Small intestine (tissue), 7 donors: ENCODE data around the gene TEX264. TPM values are rescaled to one million over a fixed set of nuclear protein-coding genes. Genes with fewer than 3 reads are reported as not detected.

Source experiments
- DNase-seq, 2 donors: peaks; one replicate each; pipeline versions ENCODE4 v3.0.0 to v3.0.0-alpha.2; 2013
- FAIRE-seq: peaks from 2 replicates; lab custom pipeline; 2012; peaks lifted over from hg19 to GRCh38; lab: Jason Lieb, UNC
- H3K27ac ChIP-seq, 3 donors: one replicate each; pipeline ENCODE4 v1.5.1; 2013; ENCODE audit warnings: low read length in 2 of 3, mild to moderate bottlenecking in 2 of 3, control low read depth in 1 of 3, inconsistent platforms in 1 of 3, low read depth in 1 of 3, moderate library complexity in 1 of 3
- H3K27me3 ChIP-seq, 3 donors: one replicate each; pipeline ENCODE4 v1.6.1; 2013; ENCODE audit warnings: low read length in 3 of 3, inconsistent platforms in 1 of 3; ENCODE audit not compliant: control insufficient read depth in 3 of 3, insufficient read depth in 3 of 3
- H3K36me3 ChIP-seq, 3 donors: one replicate each; pipeline ENCODE4 v1.6.1; 2013; ENCODE audit warnings: low read length in 3 of 3, inconsistent platforms in 1 of 3, low read depth in 1 of 3, mild to moderate bottlenecking in 1 of 3, moderate library complexity in 1 of 3; ENCODE audit not compliant: control insufficient read depth in 3 of 3, insufficient read depth in 2 of 3
- H3K4me1 ChIP-seq, 3 donors: one replicate each; pipeline ENCODE4 v1.6.1; 2013; ENCODE audit warnings: low read length in 2 of 3, inconsistent platforms in 1 of 3, low read depth in 1 of 3, mild to moderate bottlenecking in 1 of 3, moderate library complexity in 1 of 3; ENCODE audit not compliant: control insufficient read depth in 3 of 3, insufficient read depth in 2 of 3
- H3K4me3 ChIP-seq, 3 donors: one replicate each; pipeline ENCODE4 v1.5.1; 2013; ENCODE audit warnings: low read length in 3 of 3, control low read depth in 1 of 3, inconsistent platforms in 1 of 3, low read depth in 1 of 3, mild to moderate bottlenecking in 1 of 3, moderate library complexity in 1 of 3
- H3K9me3 ChIP-seq, 2 donors: one replicate each; pipeline ENCODE4 v1.6.1; 2013; ENCODE audit warnings: low read depth in 1 of 2, low read length in 1 of 2; ENCODE audit not compliant: control insufficient read depth in 2 of 2, insufficient read depth in 1 of 2
- WGBS, 3 donors: extraction: QIAGEN DNeasy Blood & Tissue Kit; methylation state at CpG; one replicate each; pipeline ENCODE4 v1.1.7; 2013; 5-methylcytosine and 5-hydroxymethylcytosine counted together
- polyA plus RNA-seq, 4 donors: library from polyadenylated mRNA; stranded (reverse) in 3 of 4; unstranded in 1 of 4; fragments of 200-250 nt in 3 of 4; fragments of 120-200 nt in 1 of 4; gene quantifications; one replicate each; pipeline versions ENCODE4 v1.2.1 to v1.2.3, GENCODE V29; 2013
- donor health status: healthy with polysubstance abuse.
- donor health status: control.
- donor health status: control.
- donor health status: Bipolar disorder and iron deficiency.
- donor health status: healthy.

TEX264 gene
- polyA plus RNA-seq, 4 donors: 56.0 to 85.7 (median 67.3) TPM

DNA sequence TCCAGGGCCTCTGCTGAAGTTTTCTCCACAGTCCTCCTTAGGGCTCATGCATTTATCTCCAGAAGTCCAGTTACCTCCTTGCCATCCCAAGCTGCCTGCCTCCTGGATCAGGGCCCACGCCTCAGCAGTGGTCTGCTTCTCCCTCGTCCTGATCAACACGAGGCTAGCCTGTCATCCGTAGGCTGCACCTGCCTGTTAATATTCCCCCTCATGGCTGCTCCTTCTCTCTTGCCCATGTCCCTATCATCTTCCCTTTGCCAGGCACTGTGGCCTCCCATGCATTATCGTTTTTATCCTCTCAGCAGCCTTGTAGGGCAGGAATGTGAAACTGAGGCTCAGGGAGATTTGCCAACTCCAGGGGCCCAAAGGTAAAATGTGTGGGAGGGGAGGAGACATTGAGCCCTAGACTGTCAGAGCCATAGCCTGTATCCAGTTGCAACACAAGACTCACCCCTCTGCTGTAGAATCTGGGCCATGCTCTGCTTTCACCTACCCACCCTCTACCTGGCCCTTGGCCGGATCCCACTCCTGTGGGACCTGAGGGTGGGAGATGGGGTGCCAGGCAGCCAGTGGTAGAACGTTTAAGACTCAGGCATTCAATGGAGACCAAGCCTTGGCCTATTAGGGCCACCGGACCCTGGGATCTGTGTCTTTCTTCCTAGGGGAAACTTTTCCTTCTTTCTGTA is 40.4 kb downstream of the TEX264 start:
- no peaks in the 10 kb centered on the region for H3K36me3 ChIP-seq
- no peak overlapping the region for H3K27ac ChIP-seq
- FAIRE-seq (no peak), DNase-seq (no peak)
- no peaks in the 10 kb centered on the region for H3K9me3 ChIP-seq
- peaks cover 0 to 18% (median 0%) of the 10 kb centered on the region in 3 donors for H3K27me3 ChIP-seq
- peaks cover 0 to 8% (median 0%) of the 10 kb centered on the region in 3 donors for H3K4me1 ChIP-seq
- no peak overlapping the region for H3K4me3 ChIP-seq
- 79 to 81% (median 79%) methylated on average over 8 of the region's 8 CpGs for WGBS, 3 donors

- DNase-seq (no peak), FAIRE-seq (no peak)
- no peaks in the 10 kb centered on the region for H3K9me3 ChIP-seq
- WGBS, 3 donors: 91 to 100% methylated on average over 1 of the region's 1 CpG; no CpG with 5 or more reads in 1 of the 3 donors
- H3K27me3 ChIP-seq: peaks cover 0 to 18% (median 0%) of the 10 kb centered on the region in 3 donors
- peaks cover 0 to 6% (median 0%) of the 10 kb centered on the region in 3 donors for H3K4me1 ChIP-seq
- no peaks in the 10 kb centered on the region for H3K36me3 ChIP-seq
- H3K4me3 ChIP-seq: no peak overlapping the region
- H3K27ac ChIP-seq: no peak overlapping the region
Observed at GRCh38 chr3:51712038-51712420, 41.0 kb downstream of the TEX264 start.

DNA sequence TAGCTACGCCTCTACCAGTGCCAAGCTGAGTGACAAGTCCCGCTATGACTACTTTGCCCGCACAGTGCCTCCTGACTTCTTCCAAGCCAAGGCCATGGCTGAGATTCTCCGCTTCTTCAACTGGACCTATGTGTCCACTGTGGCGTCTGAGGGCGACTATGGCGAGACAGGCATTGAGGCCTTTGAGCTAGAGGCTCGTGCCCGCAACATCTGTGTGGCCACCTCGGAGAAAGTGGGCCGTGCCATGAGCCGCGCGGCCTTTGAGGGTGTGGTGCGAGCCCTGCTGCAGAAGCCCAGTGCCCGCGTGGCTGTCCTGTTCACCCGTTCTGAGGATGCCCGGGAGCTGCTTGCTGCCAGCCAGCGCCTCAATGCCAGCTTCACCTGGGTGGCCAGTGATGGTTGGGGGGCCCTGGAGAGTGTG is 41.5 kb downstream of the TEX264 start:
- no peak for FAIRE-seq
- WGBS, 3 donors: 92 to 97% (median 93%) methylated on average over 15 to 20 of the region's 20 CpGs
- Histone ChIP-seq H3K27ac (no peak overlapping the region), H3K36me3 (no peaks in the 10 kb centered on the region), H3K9me3 (no peaks in the 10 kb centered on the region), H3K4me1 (peaks cover 0 to 1% (median 0%) of the 10 kb centered on the region in 3 donors), H3K27me3 (peaks cover 0 to 13% (median 0%) of the 10 kb centered on the region in 3 donors), H3K4me3 (no peak overlapping the region)
- no peak for DNase-seq

GRCh38 chr3:51712963-51713362 is 41.9 kb downstream of the TEX264 start:
- FAIRE-seq (no peak), DNase-seq (no peak)
- peaks cover 0 to 8% (median 0%) of the 10 kb centered on the region in 3 donors for H3K27me3 ChIP-seq
- H3K9me3 ChIP-seq: no peaks in the 10 kb centered on the region
- WGBS, 3 donors: 88 to 94% (median 90%) methylated on average over 18 to 19 of the region's 19 CpGs
- H3K4me3 ChIP-seq: no peak overlapping the region
- no peaks in the 10 kb centered on the region for H3K4me1 ChIP-seq
- H3K36me3 ChIP-seq: no peaks in the 10 kb centered on the region
- H3K27ac ChIP-seq: no peak overlapping the region

GRCh38 chr3:51715231-51715976 is 44.4 kb downstream of the TEX264 start:
- Histone ChIP-seq H3K9me3 (no peaks in the 10 kb centered on the region), H3K36me3 (no peaks in the 10 kb centered on the region), H3K27ac (no peak overlapping the region), H3K4me1 (no peaks in the 10 kb centered on the region), H3K27me3 (no peaks in the 10 kb centered on the region), H3K4me3 (no peak overlapping the region)
- no peak for FAIRE-seq
- 92 to 94% (median 92%) methylated on average over 36 of the region's 36 CpGs for WGBS, 3 donors
- no peak for DNase-seq

DNA sequence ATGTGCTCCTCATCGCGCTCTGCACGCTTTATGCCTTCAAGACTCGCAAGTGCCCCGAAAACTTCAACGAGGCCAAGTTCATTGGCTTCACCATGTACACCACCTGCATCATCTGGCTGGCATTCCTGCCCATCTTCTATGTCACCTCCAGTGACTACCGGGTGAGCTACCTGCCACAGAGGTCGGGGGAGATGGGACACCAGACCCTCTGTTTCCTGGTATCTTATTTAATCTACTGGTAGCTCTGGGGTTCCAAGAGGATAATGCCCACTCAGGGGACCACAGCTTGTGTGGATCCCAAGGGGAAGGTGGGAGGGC is 44.9 kb downstream of the TEX264 start:
- DNase-seq: no peak
- no peaks in the 10 kb centered on the region for H3K9me3 ChIP-seq
- H3K36me3 ChIP-seq: no peaks in the 10 kb centered on the region
- 92 to 98% (median 94%) methylated on average over 8 of the region's 8 CpGs for WGBS, 3 donors
- no peak for FAIRE-seq
- no peak overlapping the region for H3K27ac ChIP-seq
- no peak overlapping the region for H3K4me3 ChIP-seq
- no peaks in the 10 kb centered on the region for H3K4me1 ChIP-seq
- no peaks in the 10 kb centered on the region for H3K27me3 ChIP-seq

DNA sequence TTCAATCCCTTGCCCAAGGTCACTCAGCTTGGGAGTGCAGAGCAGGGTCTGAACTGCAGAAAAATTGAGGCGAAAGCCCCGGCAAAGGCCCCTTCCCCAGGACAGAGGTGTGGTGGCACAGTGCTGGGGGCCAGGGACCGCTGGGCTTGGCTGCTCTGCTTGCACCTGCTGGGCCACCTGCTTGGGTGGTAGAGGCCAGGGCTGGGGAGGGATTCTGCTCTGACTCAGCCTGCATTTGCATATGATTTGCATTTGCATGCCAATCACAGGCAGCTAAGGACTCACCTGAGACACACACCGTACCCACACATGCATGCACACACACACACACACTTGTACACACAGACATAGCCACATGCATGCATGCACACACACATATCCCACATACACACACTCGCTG is 45.8 kb downstream of the TEX264 start:
- DNase-seq (no peak), FAIRE-seq (no peak)
- Histone ChIP-seq H3K4me1 (no peaks in the 10 kb centered on the region), H3K27ac (no peak overlapping the region), H3K27me3 (no peaks in the 10 kb centered on the region), H3K9me3 (no peaks in the 10 kb centered on the region), H3K4me3 (no peak overlapping the region), H3K36me3 (no peaks in the 10 kb centered on the region)
- WGBS, 3 donors: 60 to 76% (median 74%) methylated on average over 4 to 5 of the region's 5 CpGs

- Histone ChIP-seq H3K4me1 (no peaks in the 10 kb centered on the region), H3K36me3 (no peaks in the 10 kb centered on the region), H3K9me3 (no peaks in the 10 kb centered on the region), H3K4me3 (no peak overlapping the region), H3K27me3 (no peaks in the 10 kb centered on the region), H3K27ac (no peak overlapping the region)
- FAIRE-seq (no peak), DNase-seq (no peak)
- WGBS, 3 donors: 88 to 90% (median 88%) methylated on average over 10 of the region's 10 CpGs
Observed at GRCh38 chr3:51717446-51717845, 46.4 kb downstream of the TEX264 start.
